ENCODE data around the gene HOXA13. TPM values are rescaled to one million over a fixed set of nuclear protein-coding genes. Genes with fewer than 3 reads are reported as not detected.

The HOXA13 gene
- total RNA-seq, 1 experiment from 2014 or later, result 0.35 TPM

DNA sequence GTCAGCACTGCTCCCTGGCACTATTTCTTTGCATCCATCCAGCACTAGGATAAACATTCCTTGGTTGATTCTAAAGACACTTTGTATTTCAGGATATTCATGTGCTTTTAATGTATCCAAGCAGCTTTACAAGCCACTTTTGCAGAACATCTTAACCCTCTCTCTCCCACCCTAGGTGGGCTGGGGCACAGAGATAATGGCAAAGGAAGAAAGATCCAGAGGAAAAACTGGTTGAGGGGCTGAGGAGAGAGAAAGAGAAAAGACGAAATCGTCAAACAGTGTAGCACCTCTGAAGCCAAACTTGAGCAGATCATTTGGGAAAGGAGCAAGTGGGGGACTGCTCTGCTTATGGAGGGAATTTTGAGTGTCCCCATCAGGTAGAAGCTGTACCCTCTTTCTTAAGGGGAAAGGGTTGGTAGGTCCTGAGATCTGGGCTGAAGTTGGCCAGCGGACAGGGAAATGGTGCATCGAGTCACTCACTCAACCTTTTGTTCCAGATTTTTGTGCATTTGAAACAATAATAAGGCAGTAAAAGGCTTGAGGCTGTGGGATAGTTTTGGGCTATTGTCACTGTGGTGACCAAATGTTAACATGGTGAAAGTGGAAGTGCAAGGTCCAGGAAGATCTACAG lies 4.2 kb upstream of the HOXA13 start:
- H3K36me3 ChIP-seq (ENCODE audit: low read depth), result no peaks in the 10 kb centered on the region
- H3K27ac ChIP-seq, result no peak overlapping the region
- peaks cover 9% of the 10 kb centered on the region; the same call in 1 of the 2 replicates for H3K27me3 ChIP-seq (ENCODE audit: insufficient read depth, low read depth)
- H3K4me3 ChIP-seq, result no peak overlapping the region
- no peak overlapping the region for H2AFZ ChIP-seq
- H4K20me1 ChIP-seq (ENCODE audit: insufficient read depth), result no peaks in the 10 kb centered on the region
- DNase-seq, result no peak
- no peaks in the 10 kb centered on the region for H3K79me2 ChIP-seq (ENCODE audit: low read depth)
- no peaks in the 10 kb centered on the region for H3K9me3 ChIP-seq (ENCODE audit: insufficient read depth, low read depth)
- H3K4me1 ChIP-seq (replicated peaks; ENCODE audit: insufficient read depth), result no peaks in the 10 kb centered on the region
- TF ChIP-seq EZH2 (IDR thresholded peaks at IDR 0.05; ENCODE audit: low read depth), result no peak
- TF ChIP-seq CTCF (conservative IDR thresholded peaks at IDR 0.05), result no peak
- H3F3A ChIP-seq (ENCODE audit: insufficient read depth, low read depth), result peaks cover 7% of the 10 kb centered on the region; the same call in 1 of the 2 replicates
- POLR2A ChIA-PET (ENCODE audit: unreplicated experiment), result no interaction called here
- intact Hi-C loops (cut with micrococcal nuclease; ENCODE audit: unreplicated experiment), result loop anchor here (5.0 kb wide), 1 partner anchor 458 kb away; the partner anchor contains the start of gene HIBADH
- no peak overlapping the region for H3K4me2 ChIP-seq
- CTCF ChIA-PET, result interaction anchor here (0.5 to 0.6 kb wide), 2 partner anchors 410 to 811 kb away, joined by 3 to 10 read pairs; no protein-coding TSS in a partner anchor
- BruUV-seq (replicated peaks), result no TSS peak
- H3K9me2 ChIP-seq (ENCODE audit: insufficient read depth), result no peaks in the 10 kb centered on the region

DNA sequence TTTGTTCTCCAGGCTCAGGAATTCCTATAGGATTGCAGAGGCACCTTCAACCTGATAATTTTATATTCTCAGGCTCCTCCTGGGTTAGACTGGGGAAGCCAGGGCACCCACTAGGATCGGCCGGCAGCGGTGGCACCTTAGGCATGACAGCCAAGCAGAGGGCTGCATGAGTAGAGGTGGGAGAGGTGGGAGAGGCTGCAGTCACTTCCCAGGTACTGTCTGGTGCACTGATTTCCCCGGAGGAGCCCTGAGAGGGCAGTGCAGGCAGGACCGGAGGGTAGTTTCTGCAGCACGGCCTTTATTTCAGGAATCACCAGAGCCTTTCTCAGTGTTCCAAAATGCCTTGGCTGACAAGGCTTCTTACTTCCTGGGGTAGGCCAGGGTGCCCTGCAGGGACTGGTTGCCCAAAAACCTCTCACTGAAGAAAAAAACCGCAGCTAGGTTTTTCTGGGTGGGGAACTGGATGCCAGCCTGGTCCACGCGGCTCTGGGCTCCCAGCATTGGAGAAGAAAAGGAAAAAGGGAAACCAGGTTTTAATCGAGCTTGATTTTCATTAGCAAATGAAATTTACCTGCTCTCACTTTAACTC lies 3.6 kb upstream of the HOXA13 start:
- intact Hi-C loops (cut with micrococcal nuclease; ENCODE audit: unreplicated experiment), result loop anchor here (5.0 kb wide), 1 partner anchor 459 kb away; the partner anchor contains the start of gene HIBADH
- no TSS peak for BruUV-seq (replicated peaks)
- Histone ChIP-seq H3K79me2 (ENCODE audit: low read depth) (no peaks in the 10 kb centered on the region), H3K4me1 (replicated peaks; ENCODE audit: insufficient read depth) (no peaks in the 10 kb centered on the region), H3K9me3 (ENCODE audit: insufficient read depth, low read depth) (no peaks in the 10 kb centered on the region), H3K27me3 (ENCODE audit: insufficient read depth, low read depth) (peaks cover 14% of the 10 kb centered on the region; the same call in 1 of the 2 replicates), H3K9me2 (ENCODE audit: insufficient read depth) (no peaks in the 10 kb centered on the region), H3F3A (ENCODE audit: insufficient read depth, low read depth) (peaks cover 7% of the 10 kb centered on the region; the same call in 1 of the 2 replicates), H4K20me1 (ENCODE audit: insufficient read depth) (no peaks in the 10 kb centered on the region), H3K4me3 (no peak overlapping the region), H3K4me2 (no peak overlapping the region), H3K36me3 (ENCODE audit: low read depth) (no peaks in the 10 kb centered on the region), H2AFZ (no peak overlapping the region), H3K27ac (no peak overlapping the region)
- ChIA-PET CTCF (interaction anchor here (0.6 kb wide), 1 partner anchor 410 kb away, joined by 10 read pairs; no protein-coding TSS in a partner anchor), POLR2A (ENCODE audit: unreplicated experiment) (interaction anchor here (0.6 kb wide), 1 partner anchor 721 kb away, joined by 5 read pairs; no protein-coding TSS in a partner anchor)
- no peak for DNase-seq
- no peak for TF ChIP-seq CTCF (conservative IDR thresholded peaks at IDR 0.05)

DNA sequence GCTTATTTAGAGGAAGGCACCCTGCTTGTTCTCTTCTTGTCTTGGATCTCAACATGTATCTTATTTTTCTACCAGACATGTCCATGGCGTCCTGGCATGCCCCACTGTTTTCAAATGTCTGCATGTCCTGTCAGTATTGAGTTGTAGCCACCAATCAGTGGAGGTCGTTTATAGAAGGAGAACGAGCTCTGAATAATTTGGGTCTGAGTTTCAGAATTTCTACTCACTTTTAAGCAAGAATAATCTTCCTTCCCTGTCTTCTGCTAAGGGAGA lies 2.9 kb upstream of the HOXA13 start:
- no peaks in the 10 kb centered on the region for H3K36me3 ChIP-seq (ENCODE audit: low read depth)
- no peak overlapping the region for H2AFZ ChIP-seq
- H3K27me3 ChIP-seq (ENCODE audit: insufficient read depth, low read depth), result peaks cover 15% of the 10 kb centered on the region; the same call in 1 of the 2 replicates
- no peaks in the 10 kb centered on the region for H4K20me1 ChIP-seq (ENCODE audit: insufficient read depth)
- no peaks in the 10 kb centered on the region for H3K9me2 ChIP-seq (ENCODE audit: insufficient read depth)
- H3K4me2 ChIP-seq, result no peak overlapping the region
- no peak overlapping the region for H3K27ac ChIP-seq
- no peak for DNase-seq
- ChIA-PET CTCF (no interaction called here), POLR2A (ENCODE audit: unreplicated experiment) (interaction anchor here (0.6 kb wide), 1 partner anchor 721 kb away, joined by 5 read pairs; no protein-coding TSS in a partner anchor)
- H3F3A ChIP-seq (ENCODE audit: insufficient read depth, low read depth), result peaks cover 12% of the 10 kb centered on the region; the same call in 1 of the 2 replicates
- no peaks in the 10 kb centered on the region for H3K4me1 ChIP-seq (replicated peaks; ENCODE audit: insufficient read depth)
- H3K4me3 ChIP-seq, result no peak overlapping the region
- no peaks in the 10 kb centered on the region for H3K79me2 ChIP-seq (ENCODE audit: low read depth)
- H3K9me3 ChIP-seq (ENCODE audit: insufficient read depth, low read depth), result no peaks in the 10 kb centered on the region
- intact Hi-C loops (cut with micrococcal nuclease; ENCODE audit: unreplicated experiment), result loop anchor here (5.0 kb wide), 1 partner anchor 460 kb away; the partner anchor contains the start of gene HIBADH
- no peak for TF ChIP-seq EZH2 (IDR thresholded peaks at IDR 0.05; ENCODE audit: low read depth)
- TF ChIP-seq CTCF (conservative IDR thresholded peaks at IDR 0.05), result no peak
- no TSS peak for BruUV-seq (replicated peaks)
